ENCODE data around the gene DDX51.

- no peak for TF ChIP-seq CTCF (IDR thresholded peaks at IDR 0.05)
- TF ChIP-seq EZH2 (IDR thresholded peaks at IDR 0.05; ENCODE audit: borderline replicate concordance, insufficient read depth, low read depth, low read length, poor library complexity, severe bottlenecking), result no peak
These were observed 15.9 kb upstream of the DDX51 start for GRCh38 chr12:132160016-132160415.

All from B cell (primary cell).